Measurements from ENCODE around the gene HOXA5.

GRCh38 chr7:27129729-27130539 lies 13.5 kb downstream of the HOXA5 start:
- TF ChIP-seq YY1 (IDR thresholded peaks at IDR 0.05; ENCODE audit: low read depth, low read length) (no peak), PKNOX1 (IDR thresholded peaks at IDR 0.05) (no peak), CTCF (IDR thresholded peaks at IDR 0.05 in 2 of 3, conservative IDR thresholded peaks at IDR 0.05 in 1 of 3; ENCODE audit: control insufficient read depth in 2 of 3, extremely low read depth in 1 of 3, insufficient read depth in 1 of 3, low read depth in 3 of 3, low read length in 3 of 3) (no peak), EZH2 (IDR thresholded peaks at IDR 0.05; ENCODE audit: borderline replicate concordance, control insufficient read depth, low read depth, low read length) (no peak), KLF5 (IDR thresholded peaks at IDR 0.05; ENCODE audit: partially characterized antibody) (no peak), POLR2AphosphoS5 (IDR thresholded peaks at IDR 0.05; ENCODE audit: low read length) (no peak), RFX5 (IDR thresholded peaks at IDR 0.05; ENCODE audit: low read depth, low read length) (no peak), SMARCA5 (IDR thresholded peaks at IDR 0.05) (no peak), TCF3 (IDR thresholded peaks at IDR 0.05; ENCODE audit: borderline replicate concordance, insufficient read depth, low read depth, low read length) (no peak), RCOR1 (conservative IDR thresholded peaks at IDR 0.05; ENCODE audit: low read depth, low read length) (no peak), NKRF (conservative IDR thresholded peaks at IDR 0.05) (no peak), CHD4 (IDR thresholded peaks at IDR 0.05) (no peak), CHD1 (IDR thresholded peaks at IDR 0.05; ENCODE audit: low read depth, low read length) (no peak), CREB1 (IDR thresholded peaks at IDR 0.05; ENCODE audit: low read depth) (no peak)
